Esophagus muscularis mucosa (tissue), 4 donors: ENCODE data around the gene UST. TPM values are rescaled to one million over a fixed set of nuclear protein-coding genes. Genes with fewer than 3 reads are reported as not detected.

Source experiments
- DNase-seq: peaks from one replicate; pipeline ENCODE4 v3.0.0-alpha.2; 2017; ENCODE audit errors: extremely low spot score
- H3K27ac ChIP-seq, 4 donors: fragments of 200-600 bp; sonication (generic); replicated peaks in 1 of 4; 1 replicate in 3 of 4; 2 replicates in 1 of 4; pipeline ENCODE4 v1.5.1; 2016 to 2019; ENCODE audit warnings: mild to moderate bottlenecking in 1 of 4
- H3K27me3 ChIP-seq, 4 donors: fragments of 200-600 bp; sonication (generic); one replicate each; pipeline versions ENCODE4 v1.5.1 to v1.6.0; 2016 to 2019
- H3K36me3 ChIP-seq, 4 donors: fragments of 200-600 bp; sonication (generic); one replicate each; pipeline ENCODE4 v1.5.1; 2016 to 2019
- H3K4me1 ChIP-seq, 4 donors: fragments of 200-600 bp; sonication (generic); one replicate each; pipeline ENCODE4 v1.5.1; 2016 to 2019
- H3K4me3 ChIP-seq, 4 donors: fragments of 200-600 bp; sonication (generic); 1 replicate in 2 of 4; 2 replicates in 2 of 4; pipeline ENCODE4 v1.5.1; 2016 to 2019; ENCODE audit warnings: mild to moderate bottlenecking in 4 of 4, moderate library complexity in 1 of 4
- H3K9me3 ChIP-seq, 4 donors: fragments of 200-600 bp; sonication (generic); 1 replicate in 3 of 4; 2 replicates in 1 of 4; pipeline ENCODE4 v1.5.1; 2016 to 2019
- CTCF ChIP-seq, 3 experiments: fragments of 200-600 bp in 2 of 3; fragments of 450-650 bp in 1 of 3; sonication (generic) in 2 of 3; IDR thresholded peaks; one replicate each; pipeline ENCODE4 v1.5.1; 2017 to 2019; ENCODE audit warnings: antibody characterized with exemption in 3 of 3, mild to moderate bottlenecking in 2 of 3, moderate library complexity in 1 of 3
- EP300 ChIP-seq: sonication (generic); formaldehyde crosslinking; IDR thresholded peaks from one replicate; pipeline ENCODE4 v1.6.1; 2017; ENCODE audit warnings: antibody characterized with exemption
- POLR2A ChIP-seq: fragments of 450-650 bp; IDR thresholded peaks from one replicate; pipeline ENCODE4 v1.6.1; 2017; ENCODE audit warnings: antibody characterized with exemption, moderate library complexity, mild to moderate bottlenecking, low read depth
- POLR2AphosphoS5 ChIP-seq, 2 donors: sonication (generic); formaldehyde crosslinking; IDR thresholded peaks; one replicate each; pipeline ENCODE4 v1.6.1; 2017; ENCODE audit warnings: antibody characterized with exemption in 2 of 2
- WGBS: methylation state at CpG from one replicate; pipeline ENCODE4 v1.1.5; 2018; 5-methylcytosine and 5-hydroxymethylcytosine counted together
- intact Hi-C: fragments of 100-400 bp; cut with DNase I; formaldehyde crosslinking; loops from one replicate; pipeline ENCODE4 v1.15.1; 2023
- total RNA-seq, 4 donors: library from RNA; depleted of rRNA; stranded (reverse); fragments of >200 nt; gene quantifications; one replicate each; pipeline versions ENCODE4 v1.1.0 to v1.2.1, GENCODE V29; 2016

UST gene
- total RNA-seq, 4 donors from 2014 or later = 29.1 to 46.3 (median 32.4) TPM

DNA sequence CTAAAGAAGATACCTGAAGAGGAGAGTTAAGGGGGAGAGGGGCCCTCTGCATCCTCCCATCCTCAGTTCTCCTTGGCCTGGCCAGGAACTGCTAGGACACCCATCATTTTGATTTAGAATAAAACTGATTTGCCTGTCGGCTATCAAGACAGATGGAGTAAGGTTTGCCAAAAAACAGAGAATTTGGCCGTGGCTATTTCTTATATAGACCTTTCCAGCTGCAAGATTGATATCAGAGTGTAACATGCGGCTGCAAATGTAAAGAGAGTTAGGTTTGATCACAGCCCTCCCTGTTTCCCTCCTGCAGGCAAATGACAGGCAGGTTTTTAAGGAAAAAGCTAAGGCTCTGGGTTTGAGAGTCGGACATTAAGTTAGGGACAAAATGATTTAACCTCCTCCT lies 344.1 kb downstream of the UST start:
- Histone ChIP-seq H3K36me3 (no peaks in the 10 kb centered on the region), H3K4me3 (no peak overlapping the region), H3K27me3 (no peaks in the 10 kb centered on the region), H3K4me1 (peaks cover 0 to 24% (median 18%) of the 10 kb centered on the region in 4 donors), H3K9me3 (no peaks in the 10 kb centered on the region), H3K27ac (no peak overlapping the region)
- DNase-seq = no peak
- intact Hi-C loops = no loop called here
- 79% methylated on average over 4 of the region's 4 CpGs for WGBS
- TF ChIP-seq EP300 (no peak), CTCF (IDR thresholded peaks at IDR 0.05) (no peak), POLR2AphosphoS5 (IDR thresholded peaks at IDR 0.05) (no peak), POLR2A (no peak)

DNA sequence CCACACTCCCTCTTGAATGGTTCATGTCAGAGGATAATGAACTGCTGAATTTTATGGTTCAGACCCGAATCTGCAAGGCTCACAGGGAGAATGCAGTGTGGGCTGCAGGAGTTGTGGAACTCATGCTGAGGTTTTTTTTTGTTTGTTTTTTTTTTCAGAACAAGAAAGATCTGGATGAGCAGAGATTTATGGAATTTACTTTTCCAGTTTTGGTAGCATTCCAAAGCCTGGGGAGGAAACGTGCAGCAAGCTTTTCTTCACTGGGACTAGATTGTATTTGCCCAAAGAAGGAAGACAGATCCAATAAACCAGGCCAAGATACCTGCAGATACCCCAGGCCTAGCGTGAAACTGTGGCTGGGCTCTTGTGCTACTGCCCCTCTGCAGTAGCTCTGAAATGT lies 346.8 kb downstream of the UST start:
- H3K4me1 ChIP-seq = peaks cover 0 to 24% (median 18%) of the 10 kb centered on the region in 4 donors
- TF ChIP-seq POLR2AphosphoS5 (IDR thresholded peaks at IDR 0.05) (no peak), POLR2A (no peak), CTCF (IDR thresholded peaks at IDR 0.05) (no peak), EP300 (no peak)
- intact Hi-C loops = no loop called here
- no peak overlapping the region for H3K27ac ChIP-seq
- 51% methylated on average over 3 of the region's 3 CpGs for WGBS
- DNase-seq = no peak
- no peaks in the 10 kb centered on the region for H3K36me3 ChIP-seq
- no peak overlapping the region for H3K4me3 ChIP-seq
- H3K9me3 ChIP-seq = peaks cover 0 to 6% (median 4%) of the 10 kb centered on the region in 4 donors
- no peaks in the 10 kb centered on the region for H3K27me3 ChIP-seq

- no peak for DNase-seq
- no peak overlapping the region for H3K4me3 ChIP-seq
- no peak overlapping the region for H3K27ac ChIP-seq
- no peaks in the 10 kb centered on the region for H3K36me3 ChIP-seq
- 79% methylated on average over 3 of the region's 3 CpGs for WGBS
- peaks cover 0 to 24% (median 18%) of the 10 kb centered on the region in 4 donors for H3K4me1 ChIP-seq
- peaks cover 0 to 11% (median 7%) of the 10 kb centered on the region in 4 donors for H3K9me3 ChIP-seq
- intact Hi-C loops = no loop called here
- no peak for TF ChIP-seq POLR2A
- TF ChIP-seq EP300 = no peak
- no peak for TF ChIP-seq POLR2AphosphoS5 (IDR thresholded peaks at IDR 0.05)
- no peak for TF ChIP-seq CTCF (IDR thresholded peaks at IDR 0.05)
- H3K27me3 ChIP-seq = no peaks in the 10 kb centered on the region
Observed at GRCh38 chr6:149094156-149094555, 347.3 kb downstream of the UST start.

DNA sequence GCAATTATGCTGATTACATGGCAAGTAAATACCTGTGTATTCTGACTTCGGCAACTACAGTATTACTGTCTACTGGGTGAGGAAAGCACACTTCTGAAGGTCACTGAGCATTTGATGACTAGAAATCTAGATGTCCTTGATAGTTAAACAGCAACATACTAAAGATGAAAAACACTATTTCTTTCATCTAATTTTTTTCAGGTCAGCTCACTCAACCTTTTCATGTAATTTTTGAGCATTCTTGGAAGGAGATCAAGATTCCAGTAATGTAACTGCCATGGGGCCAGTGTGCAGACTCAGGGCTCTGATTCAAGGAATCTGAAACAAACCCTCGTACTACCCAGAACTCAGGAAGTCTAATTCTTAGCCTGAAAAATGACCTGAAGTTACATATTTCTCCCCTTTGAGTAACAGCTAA lies 348.1 kb downstream of the UST start:
- peaks cover 0 to 24% (median 18%) of the 10 kb centered on the region in 4 donors for H3K4me1 ChIP-seq
- peaks cover 0 to 11% (median 7%) of the 10 kb centered on the region in 4 donors for H3K9me3 ChIP-seq
- 38% methylated on average over 2 of the region's 2 CpGs for WGBS
- H3K36me3 ChIP-seq = no peaks in the 10 kb centered on the region
- no peak overlapping the region for H3K27ac ChIP-seq
- no peak for TF ChIP-seq EP300
- no peak for TF ChIP-seq POLR2AphosphoS5 (IDR thresholded peaks at IDR 0.05)
- no peak for TF ChIP-seq POLR2A
- no peak for TF ChIP-seq CTCF (IDR thresholded peaks at IDR 0.05)
- intact Hi-C loops = no loop called here
- no peaks in the 10 kb centered on the region for H3K27me3 ChIP-seq
- no peak for DNase-seq
- no peak overlapping the region for H3K4me3 ChIP-seq

GRCh38 chr6:149095842-149096241 lies 349.0 kb downstream of the UST start:
- Histone ChIP-seq H3K27me3 (no peaks in the 10 kb centered on the region), H3K4me3 (no peak overlapping the region), H3K36me3 (no peaks in the 10 kb centered on the region), H3K27ac (no peak overlapping the region), H3K9me3 (peaks cover 0 to 11% (median 7%) of the 10 kb centered on the region in 4 donors), H3K4me1 (peaks cover 0 to 24% (median 18%) of the 10 kb centered on the region in 4 donors)
- no peak for TF ChIP-seq EP300
- TF ChIP-seq CTCF (IDR thresholded peaks at IDR 0.05) = no peak
- no peak for TF ChIP-seq POLR2AphosphoS5 (IDR thresholded peaks at IDR 0.05)
- no peak for TF ChIP-seq POLR2A
- DNase-seq = no peak
- intact Hi-C loops = no loop called here
- 38% methylated on average over 1 of the region's 1 CpG for WGBS
